GM12878 (cell line): ENCODE measurements around the gene FPGT. TPM values are rescaled to one million over a fixed set of nuclear protein-coding genes. Genes with fewer than 3 reads are reported as not detected.

Source experiments
- ATAC-seq: fragments of 200-7000 bp; cut with Tn5 transposase; 3 replicates; pipeline ENCODE4 v1.9.1; 2020; ENCODE audit warnings: mild to moderate bottlenecking, moderate library complexity
- BruUV-seq: library from RNA; stranded (reverse); fragments of 400-500 nt; replicated peaks from 2 replicates; lab custom pipeline; 2021; lab: Mats Ljungman, UMichigan
- CTCF ChIA-PET: fragments of 300-600 bp; sonication (Branson Sonifier 250); formaldehyde crosslinking; extraction: SDS; loops from one replicate; lab custom pipeline; 2021; ENCODE audit warnings: inconsistent platforms; lab: Yijun Ruan, JAX
- POLR2A ChIA-PET: fragments of 350-600 bp; formaldehyde crosslinking; extraction: SDS; loops from one replicate; lab custom pipeline; 2021; ENCODE audit warnings: inconsistent platforms; lab: Charles Lee
- RAD21 ChIA-PET: fragments of 300-600 bp; sonication (Branson Sonifier 250); formaldehyde crosslinking; loops from one replicate; lab custom pipeline; 2023; ENCODE audit warnings: antibody characterized with exemption; ENCODE audit not compliant: unreplicated experiment; lab: Charles Lee
- SMC1A ChIA-PET: fragments of 300-600 bp; sonication (Branson Sonifier 250); formaldehyde crosslinking; loops from one replicate; lab custom pipeline; 2023; ENCODE audit not compliant: unreplicated experiment, uncharacterized antibody; lab: Charles Lee
- DNase-seq: peaks from one replicate; pipeline ENCODE4 v3.0.0-alpha.2; 2011; ENCODE audit warnings: low read depth, low spot score
- FAIRE-seq: peaks from 3 replicates; lab custom pipeline; 2011; peaks lifted over from hg19 to GRCh38; lab: Jason Lieb, UNC
- H2AFZ ChIP-seq: 2 replicates; pipeline ENCODE4 v1.6.0; 2011; ENCODE audit warnings: low read depth, low read length, control low read depth; ENCODE audit not compliant: control insufficient read depth
- H3K27ac ChIP-seq: 2 replicates; pipeline ENCODE4 v1.5.1; 2011; ENCODE audit warnings: control low read depth; ENCODE audit not compliant: control insufficient read depth, insufficient read depth
- H3K27me3 ChIP-seq, 2 experiments: replicated peaks in 1 of 2; 2 replicates each; pipeline versions ENCODE4 v1.6.0 to v1.6.1; 2011; ENCODE audit warnings: low read length in 1 of 2; ENCODE audit not compliant: control insufficient read depth in 2 of 2, insufficient read depth in 2 of 2
- H3K36me3 ChIP-seq, 2 experiments: 2 replicates each; pipeline ENCODE4 v1.5.1; 2011; ENCODE audit warnings: low read length in 1 of 2; ENCODE audit not compliant: control insufficient read depth in 2 of 2, insufficient read depth in 2 of 2
- H3K4me1 ChIP-seq: 2 replicates; pipeline ENCODE4 v1.6.1; 2011; ENCODE audit warnings: mild to moderate bottlenecking, low read length, moderate library complexity, mixed read lengths; ENCODE audit not compliant: control insufficient read depth, insufficient read depth
- H3K4me2 ChIP-seq: 2 replicates; pipeline ENCODE4 v1.6.0; 2011; ENCODE audit warnings: control low read depth; ENCODE audit not compliant: control insufficient read depth, insufficient read depth
- H3K4me3 ChIP-seq: fragments of 200-600 bp; sonication (generic); 2 replicates; pipeline ENCODE4 v1.5.1; 2016
- H3K79me2 ChIP-seq: 2 replicates; pipeline ENCODE4 v1.6.0; 2011; ENCODE audit warnings: low read length; ENCODE audit not compliant: control insufficient read depth, insufficient read depth
- H3K9ac ChIP-seq: 2 replicates; pipeline ENCODE4 v1.8.0; 2011; ENCODE audit warnings: low read length, control low read depth, mixed read lengths; ENCODE audit not compliant: control insufficient read depth, insufficient read depth
- H3K9me3 ChIP-seq: replicated peaks from 3 replicates; pipeline ENCODE4 v1.5.1; 2011; ENCODE audit warnings: mild to moderate bottlenecking, low read length; ENCODE audit not compliant: control insufficient read depth, insufficient read depth
- H4K20me1 ChIP-seq: 2 replicates; pipeline ENCODE4 v1.6.0; 2011; ENCODE audit not compliant: control insufficient read depth, insufficient read depth
- FOXM1 ChIP-seq: IDR thresholded peaks from 2 replicates; pipeline ENCODE4 v1.6.1; 2012; ENCODE audit warnings: low read depth, mild to moderate bottlenecking, inconsistent platforms, low read length, moderate library complexity
- KAT2A ChIP-seq: conservative IDR thresholded peaks from 2 replicates; pipeline ENCODE4 v1.6.1; 2011; ENCODE audit warnings: low read depth, low read length; ENCODE audit not compliant: control insufficient read depth
- MTA2 ChIP-seq: fragments of 450-650 bp; IDR thresholded peaks from 2 replicates; pipeline ENCODE4 v1.6.1; 2016; ENCODE audit warnings: low read depth, mild to moderate bottlenecking, moderate library complexity
- MTA3 ChIP-seq: IDR thresholded peaks from 2 replicates; pipeline ENCODE4 v1.6.1; 2012; ENCODE audit warnings: low read length, inconsistent platforms, borderline replicate concordance
- MXI1 ChIP-seq: fragments of 150-350 bp; IDR thresholded peaks from 2 replicates; pipeline ENCODE4 v1.6.1; 2011; ENCODE audit warnings: low read depth, mild to moderate bottlenecking, inconsistent platforms, low read length, improper control_type of control experiment
- MYB ChIP-seq: fragments of 150-350 bp; IDR thresholded peaks from 2 replicates; pipeline ENCODE4 v1.6.1; 2014; ENCODE audit warnings: mild to moderate bottlenecking, low read depth, low read length, borderline replicate concordance
- NR2C1 ChIP-seq: fragments of 450-650 bp; IDR thresholded peaks from 2 replicates; pipeline ENCODE4 v1.6.1; 2017; ENCODE audit warnings: antibody characterized with exemption, mild to moderate bottlenecking, moderate library complexity
- SMARCA5 ChIP-seq: fragments of 450-650 bp; IDR thresholded peaks from 2 replicates; pipeline ENCODE4 v1.6.1; 2017; ENCODE audit warnings: mild to moderate bottlenecking
- SP1 ChIP-seq: IDR thresholded peaks from one replicate; pipeline ENCODE4 v1.6.1; 2011; ENCODE audit warnings: low read depth, low read length
- WGBS: methylation state at CpG from one replicate; pipeline ENCODE4 v1.1.6; 2016; ENCODE audit warnings: low lambda C conversion rate; ENCODE audit not compliant: insufficient replicate concordance, insufficient coverage; ENCODE audit errors: missing lambda C conversion rate; 5-methylcytosine and 5-hydroxymethylcytosine counted together
- in situ Hi-C: fragments of 300-500 bp; cut with MboI; formaldehyde crosslinking; loops from 9 replicates; pipeline ENCODE4 v1.14.3; 2018; ENCODE audit warnings: mixed read lengths
- intact Hi-C: fragments of 100-400 bp; cut with micrococcal nuclease; formaldehyde crosslinking; loops from one replicate; pipeline ENCODE4 v1.14.2; 2022; ENCODE audit not compliant: unreplicated experiment
- polyA plus RNA-seq, 11 experiments: library from polyadenylated mRNA; depleted of rRNA in 4 of 11; unstranded in 6 of 11; stranded (reverse) in 5 of 11; fragments of >200 nt; fragmentation: Nextera tagmentation in 4 of 11; fragmentation: Illumina TruSeq in 1 of 11; extraction: Ambion mirVana in 4 of 11; extraction: Trizol in 1 of 11; gene quantifications; 1 replicate in 1 of 11; 2 replicates in 10 of 11; pipeline versions ENCODE4 v1.2.1 to v1.2.3, GENCODE V29; 2011 to 2016; ENCODE audit warnings: inconsistent platforms in 2 of 11, missing spikeins in 2 of 11, low read depth in 1 of 11
- total RNA-seq, 4 experiments: library from RNA; depleted of rRNA in 3 of 4; stranded (reverse); fragments of >200 nt in 3 of 4; fragmentation: Illumina TruSeq in 1 of 4; extraction: Trizol in 1 of 4; gene quantifications; 2 replicates each; pipeline versions ENCODE4 v1.2.1 to v1.2.3, GENCODE V29; 2013 to 2021
- TF ChIP-seq, protein P1 (sequence below): fragments of 450-650 bp; IDR thresholded peaks from 2 replicates; pipeline ENCODE4 v1.6.1; 2016; ENCODE audit warnings: mild to moderate bottlenecking
- TF ChIP-seq, protein P2 (sequence below): IDR thresholded peaks from 2 replicates; pipeline ENCODE4 v1.6.1; 2012; ENCODE audit warnings: low read depth, low read length, improper control_type of control experiment
- TF ChIP-seq, protein P3 (sequence below): fragments of 450-650 bp; IDR thresholded peaks from 2 replicates; pipeline ENCODE4 v1.6.1; 2014; ENCODE audit warnings: mild to moderate bottlenecking
- TF ChIP-seq, protein P4 (sequence below): fragments of 450-650 bp; IDR thresholded peaks from 2 replicates; pipeline ENCODE4 v1.6.1; 2018; ENCODE audit warnings: borderline replicate concordance, mild to moderate bottlenecking; ENCODE audit not compliant: partially characterized antibody

Gene FPGT
- total and polyA plus RNA-seq, 10 of the 15 experiments (the other 5 are each of a cell fraction or from before 2014, with no cell fraction given), result 7.8 to 15.4 (median 11.5) TPM

DNA sequence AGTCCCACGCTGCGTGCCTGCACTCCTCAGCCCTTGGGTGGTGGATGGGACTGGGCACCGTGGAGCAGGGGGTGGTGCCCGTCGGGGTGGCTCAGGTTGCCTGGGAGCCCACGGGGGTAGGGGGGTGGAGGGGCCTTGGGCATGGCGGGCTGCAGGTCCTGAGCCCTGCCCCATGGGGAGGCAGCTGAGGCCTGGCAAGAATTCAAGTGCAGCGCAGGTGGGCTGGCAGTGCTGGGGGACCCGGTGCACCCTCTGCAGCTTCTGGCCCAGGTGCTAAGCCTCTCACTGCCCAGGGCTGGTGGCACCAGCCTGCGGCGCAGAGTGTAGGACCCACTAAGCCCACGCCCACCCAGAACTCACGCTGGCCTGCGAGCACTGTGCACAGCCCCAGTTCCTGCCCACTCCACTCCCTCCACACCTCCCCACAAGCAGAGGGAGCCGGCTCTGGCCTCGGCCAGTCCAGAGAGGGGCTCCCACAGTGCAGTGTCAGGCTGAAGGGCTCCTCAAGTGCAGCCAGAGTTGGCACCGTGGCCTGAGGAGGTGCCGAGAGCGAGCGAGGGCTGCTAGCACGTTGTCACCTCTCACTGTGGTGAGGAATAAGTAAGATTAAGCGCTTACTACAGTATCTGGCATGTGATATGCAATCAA lies 50.0 kb downstream of the FPGT start:
- ATAC-seq (no peak), DNase-seq (no peak), FAIRE-seq (no peak)
- SMC1A ChIA-PET, result no interaction called here
- Histone ChIP-seq H2AFZ (no peak overlapping the region), H4K20me1 (no peaks in the 10 kb centered on the region), H3K36me3 (no peaks in the 10 kb centered on the region), H3K27me3 (no peaks in the 10 kb centered on the region), H3K4me3 (no peak overlapping the region), H3K4me2 (no peak overlapping the region), H3K79me2 (no peaks in the 10 kb centered on the region), H3K9me3 (no peaks in the 10 kb centered on the region), H3K4me1 (no peaks in the 10 kb centered on the region), H3K27ac (no peak overlapping the region), H3K9ac (no peak overlapping the region)
- CTCF ChIA-PET, result no interaction called here
- in situ Hi-C loops (no loop called here), intact Hi-C loops (no loop called here)
- no TSS peak for BruUV-seq
- TF ChIP-seq, protein P1, sequence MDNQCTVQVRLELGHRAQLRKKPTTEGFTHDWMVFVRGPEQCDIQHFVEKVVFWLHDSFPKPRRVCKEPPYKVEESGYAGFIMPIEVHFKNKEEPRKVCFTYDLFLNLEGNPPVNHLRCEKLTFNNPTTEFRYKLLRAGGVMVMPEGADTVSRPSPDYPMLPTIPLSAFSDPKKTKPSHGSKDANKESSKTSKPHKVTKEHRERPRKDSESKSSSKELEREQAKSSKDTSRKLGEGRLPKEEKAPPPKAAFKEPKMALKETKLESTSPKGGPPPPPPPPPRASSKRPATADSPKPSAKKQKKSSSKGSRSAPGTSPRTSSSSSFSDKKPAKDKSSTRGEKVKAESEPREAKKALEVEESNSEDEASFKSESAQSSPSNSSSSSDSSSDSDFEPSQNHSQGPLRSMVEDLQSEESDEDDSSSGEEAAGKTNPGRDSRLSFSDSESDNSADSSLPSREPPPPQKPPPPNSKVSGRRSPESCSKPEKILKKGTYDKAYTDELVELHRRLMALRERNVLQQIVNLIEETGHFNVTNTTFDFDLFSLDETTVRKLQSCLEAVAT, result no peak
- TF ChIP-seq SP1 (no peak), MTA2 (no peak), NR2C1 (no peak), SMARCA5 (no peak), KAT2A (no peak), MYB (no peak), FOXM1 (no peak), MTA3 (no peak), MXI1 (no peak)
- TF ChIP-seq, protein P2, sequence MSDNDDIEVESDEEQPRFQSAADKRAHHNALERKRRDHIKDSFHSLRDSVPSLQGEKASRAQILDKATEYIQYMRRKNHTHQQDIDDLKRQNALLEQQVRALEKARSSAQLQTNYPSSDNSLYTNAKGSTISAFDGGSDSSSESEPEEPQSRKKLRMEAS, result no peak
- TF ChIP-seq, protein P3, sequence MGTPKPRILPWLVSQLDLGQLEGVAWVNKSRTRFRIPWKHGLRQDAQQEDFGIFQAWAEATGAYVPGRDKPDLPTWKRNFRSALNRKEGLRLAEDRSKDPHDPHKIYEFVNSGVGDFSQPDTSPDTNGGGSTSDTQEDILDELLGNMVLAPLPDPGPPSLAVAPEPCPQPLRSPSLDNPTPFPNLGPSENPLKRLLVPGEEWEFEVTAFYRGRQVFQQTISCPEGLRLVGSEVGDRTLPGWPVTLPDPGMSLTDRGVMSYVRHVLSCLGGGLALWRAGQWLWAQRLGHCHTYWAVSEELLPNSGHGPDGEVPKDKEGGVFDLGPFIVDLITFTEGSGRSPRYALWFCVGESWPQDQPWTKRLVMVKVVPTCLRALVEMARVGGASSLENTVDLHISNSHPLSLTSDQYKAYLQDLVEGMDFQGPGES, result no peak
- TF ChIP-seq, protein P4, sequence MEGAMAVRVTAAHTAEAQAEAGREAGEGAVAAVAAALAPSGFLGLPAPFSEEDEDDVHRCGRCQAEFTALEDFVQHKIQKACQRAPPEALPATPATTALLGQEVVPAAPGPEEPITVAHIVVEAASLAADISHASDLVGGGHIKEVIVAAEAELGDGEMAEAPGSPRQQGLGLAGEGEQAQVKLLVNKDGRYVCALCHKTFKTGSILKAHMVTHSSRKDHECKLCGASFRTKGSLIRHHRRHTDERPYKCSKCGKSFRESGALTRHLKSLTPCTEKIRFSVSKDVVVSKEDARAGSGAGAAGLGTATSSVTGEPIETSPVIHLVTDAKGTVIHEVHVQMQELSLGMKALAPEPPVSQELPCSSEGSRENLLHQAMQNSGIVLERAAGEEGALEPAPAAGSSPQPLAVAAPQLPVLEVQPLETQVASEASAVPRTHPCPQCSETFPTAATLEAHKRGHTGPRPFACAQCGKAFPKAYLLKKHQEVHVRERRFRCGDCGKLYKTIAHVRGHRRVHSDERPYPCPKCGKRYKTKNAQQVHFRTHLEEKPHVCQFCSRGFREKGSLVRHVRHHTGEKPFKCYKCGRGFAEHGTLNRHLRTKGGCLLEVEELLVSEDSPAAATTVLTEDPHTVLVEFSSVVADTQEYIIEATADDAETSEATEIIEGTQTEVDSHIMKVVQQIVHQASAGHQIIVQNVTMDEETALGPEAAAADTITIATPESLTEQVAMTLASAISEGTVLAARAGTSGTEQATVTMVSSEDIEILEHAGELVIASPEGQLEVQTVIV, result no peak
- POLR2A ChIA-PET, result no interaction called here
- RAD21 ChIA-PET, result no interaction called here
- WGBS, result 55% methylated on average over 20 of the region's 22 CpGs
